NCI-H2081 (cell line): ENCODE measurements around the gene CLIC6.

ENCODE experiments used
- DNase-seq, 2 experiments: peaks; one replicate each; lab custom pipeline; 2025; lab: John Stamatoyannopoulos, UW

The CLIC6 gene

DNA sequence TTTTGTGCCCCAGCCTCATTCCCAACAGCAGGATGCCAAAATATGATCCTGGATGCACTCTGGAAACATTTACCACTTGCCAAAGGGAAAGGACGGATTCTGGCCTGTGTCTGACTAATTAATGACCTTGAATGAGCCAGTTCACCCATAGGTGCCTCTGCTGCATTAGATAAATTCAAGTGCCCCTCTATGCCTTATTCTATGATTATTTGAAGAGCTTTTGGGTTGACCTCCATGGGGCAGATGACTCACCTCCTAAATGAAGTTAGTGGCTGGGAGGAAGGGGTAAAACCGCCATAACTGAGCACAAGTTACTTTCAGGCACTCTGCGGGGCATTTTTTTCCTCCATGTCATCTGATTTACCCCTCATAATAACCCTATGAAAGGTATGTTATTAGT, 98.1 kb downstream of the CLIC6 start:
- no peak for DNase-seq
